Mucosa of stomach (tissue), 1 donor: Measurements from ENCODE around the gene SYTL1.

Experiments used
- H3K27me3 ChIP-seq: one replicate; pipeline ENCODE4 v1.7.0; 2013; ENCODE audit warnings: mild to moderate bottlenecking, low read length; ENCODE audit not compliant: control insufficient read depth, insufficient read depth
- H3K36me3 ChIP-seq: one replicate; pipeline ENCODE4 v1.7.0; 2013; ENCODE audit warnings: low read length; ENCODE audit not compliant: control insufficient read depth, insufficient read depth
- H3K4me1 ChIP-seq: one replicate; pipeline ENCODE4 v1.7.0; 2013; ENCODE audit warnings: mild to moderate bottlenecking, low read length; ENCODE audit not compliant: control insufficient read depth, insufficient read depth
- H3K4me3 ChIP-seq: one replicate; pipeline ENCODE4 v1.7.0; 2013; ENCODE audit warnings: low read length
- H3K9ac ChIP-seq: one replicate; pipeline ENCODE4 v1.7.0; 2013; ENCODE audit warnings: mild to moderate bottlenecking, low read length, moderate library complexity
- H3K9me3 ChIP-seq: one replicate; pipeline ENCODE4 v1.7.0; 2013; ENCODE audit warnings: mild to moderate bottlenecking, low read length, moderate library complexity; ENCODE audit not compliant: control insufficient read depth
- donor health status: Pancreatic carcinoma.

The SYTL1 gene

DNA sequence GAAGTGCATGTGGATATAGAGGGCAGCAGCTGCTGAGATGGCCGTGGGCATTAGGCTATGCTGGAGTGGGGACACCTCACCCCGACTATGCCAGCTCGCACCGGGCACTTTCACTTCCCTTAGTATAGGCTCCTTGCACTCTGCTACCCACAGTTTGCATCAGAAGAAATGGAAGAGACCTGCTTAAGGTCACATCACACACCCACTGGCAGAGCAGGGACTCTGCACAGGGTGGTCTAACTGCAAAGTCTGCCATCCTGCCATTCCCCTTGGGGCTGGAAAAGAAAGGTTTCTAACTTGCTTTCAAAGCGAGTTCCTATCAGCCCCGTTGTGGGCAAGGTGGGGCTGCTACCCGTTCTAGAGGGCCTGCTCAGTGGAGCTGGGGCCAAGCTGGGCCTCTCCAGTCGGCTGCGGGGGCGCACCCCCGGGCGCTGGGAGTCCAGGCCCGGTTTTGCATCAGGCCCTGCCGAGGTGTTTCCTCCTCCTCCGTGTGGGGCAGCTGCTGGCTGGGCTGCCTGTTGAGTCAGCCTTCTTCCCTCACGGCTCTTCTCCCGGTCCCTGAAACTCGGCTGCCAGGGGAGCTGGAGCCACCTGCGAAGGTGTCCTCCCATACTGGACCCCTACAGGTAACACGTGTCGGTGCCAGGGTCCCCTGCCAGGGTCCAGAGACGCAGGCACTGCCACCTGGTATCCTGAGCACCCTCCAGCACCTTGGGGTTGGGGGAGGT, at the start of gene SYTL1:
SYTL1 (plus strand) TSS at position 498 of the 728 bp plus-strand sequence. CDS start 3,313 bp downstream, outside the sequence.
- peak within 1 kb of the TSS; percentile 46 for H3K4me3 ChIP-seq
- H3K9me3 ChIP-seq: no peaks in the 10 kb centered on the region
- peaks cover 27% of the 10 kb centered on the region for H3K4me1 ChIP-seq
- no peaks in the 10 kb centered on the region for H3K27me3 ChIP-seq
- H3K36me3 ChIP-seq: no peaks in the 10 kb centered on the region
- H3K9ac ChIP-seq: peak within 1 kb of the TSS; percentile 73

DNA sequence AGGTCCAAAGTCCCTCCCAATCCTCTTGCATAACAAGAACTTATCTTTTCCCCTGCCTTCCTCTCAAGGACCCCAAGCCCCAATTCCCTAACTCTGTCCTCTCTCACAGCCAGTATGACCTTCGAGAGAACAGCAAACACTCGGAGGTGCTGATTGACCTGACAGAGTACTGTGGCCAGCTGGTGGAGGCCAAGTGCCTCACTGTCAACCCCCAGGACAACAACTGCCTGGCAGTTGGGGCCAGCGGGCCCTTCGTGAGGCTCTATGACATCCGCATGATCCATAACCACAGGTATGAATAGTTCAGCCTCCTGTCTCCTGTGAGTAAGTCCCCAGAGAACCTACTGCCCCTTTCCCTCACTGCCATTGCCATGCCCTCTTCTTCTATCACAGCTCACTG, 49.7 kb upstream of the SYTL1 start:
- Histone ChIP-seq H3K9ac (no peak overlapping the region), H3K4me1 (no peaks in the 10 kb centered on the region), H3K4me3 (no peak overlapping the region), H3K36me3 (peaks cover 9% of the 10 kb centered on the region), H3K27me3 (no peaks in the 10 kb centered on the region), H3K9me3 (no peaks in the 10 kb centered on the region)

GRCh38 chr1:27293915-27294314, 47.9 kb upstream of the SYTL1 start:
- H3K36me3 ChIP-seq: peaks cover 9% of the 10 kb centered on the region

GRCh38 chr1:27296773-27297291, 45.0 kb upstream of the SYTL1 start:
- Histone ChIP-seq H3K27me3 (no peaks in the 10 kb centered on the region), H3K9me3 (no peaks in the 10 kb centered on the region), H3K9ac (no peak overlapping the region), H3K36me3 (peaks cover 9% of the 10 kb centered on the region), H3K4me1 (peaks cover 7% of the 10 kb centered on the region), H3K4me3 (no peak overlapping the region)

More at GRCh38 chr1:27293915-27294314, 47.9 kb upstream of the SYTL1 start:
- Histone ChIP-seq H3K4me3 (no peak overlapping the region), H3K4me1 (no peaks in the 10 kb centered on the region), H3K9me3 (no peaks in the 10 kb centered on the region), H3K27me3 (no peaks in the 10 kb centered on the region), H3K9ac (no peak overlapping the region)

DNA sequence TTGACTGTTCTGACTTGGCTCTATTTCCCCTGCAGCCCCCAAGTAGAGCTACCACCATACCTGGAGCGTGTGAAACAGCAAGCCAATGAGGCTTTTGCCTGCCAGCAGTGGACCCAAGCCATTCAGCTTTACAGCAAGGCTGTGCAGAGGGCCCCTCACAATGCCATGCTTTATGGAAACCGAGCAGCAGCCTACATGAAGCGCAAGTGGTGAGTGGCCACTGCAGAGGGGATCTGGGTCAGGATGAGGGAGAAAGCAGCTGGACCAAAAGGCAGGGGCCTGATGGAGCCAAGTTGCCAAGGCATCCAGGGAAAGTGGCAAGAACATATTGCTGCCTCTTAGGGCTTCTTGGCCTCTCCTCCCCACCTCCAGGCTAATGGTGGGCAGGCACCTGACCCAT, 43.9 kb upstream of the SYTL1 start:
- no peaks in the 10 kb centered on the region for H3K27me3 ChIP-seq
- H3K36me3 ChIP-seq: peaks cover 9% of the 10 kb centered on the region
- no peak overlapping the region for H3K9ac ChIP-seq
- peaks cover 7% of the 10 kb centered on the region for H3K4me1 ChIP-seq
- no peak overlapping the region for H3K4me3 ChIP-seq
- no peaks in the 10 kb centered on the region for H3K9me3 ChIP-seq

DNA sequence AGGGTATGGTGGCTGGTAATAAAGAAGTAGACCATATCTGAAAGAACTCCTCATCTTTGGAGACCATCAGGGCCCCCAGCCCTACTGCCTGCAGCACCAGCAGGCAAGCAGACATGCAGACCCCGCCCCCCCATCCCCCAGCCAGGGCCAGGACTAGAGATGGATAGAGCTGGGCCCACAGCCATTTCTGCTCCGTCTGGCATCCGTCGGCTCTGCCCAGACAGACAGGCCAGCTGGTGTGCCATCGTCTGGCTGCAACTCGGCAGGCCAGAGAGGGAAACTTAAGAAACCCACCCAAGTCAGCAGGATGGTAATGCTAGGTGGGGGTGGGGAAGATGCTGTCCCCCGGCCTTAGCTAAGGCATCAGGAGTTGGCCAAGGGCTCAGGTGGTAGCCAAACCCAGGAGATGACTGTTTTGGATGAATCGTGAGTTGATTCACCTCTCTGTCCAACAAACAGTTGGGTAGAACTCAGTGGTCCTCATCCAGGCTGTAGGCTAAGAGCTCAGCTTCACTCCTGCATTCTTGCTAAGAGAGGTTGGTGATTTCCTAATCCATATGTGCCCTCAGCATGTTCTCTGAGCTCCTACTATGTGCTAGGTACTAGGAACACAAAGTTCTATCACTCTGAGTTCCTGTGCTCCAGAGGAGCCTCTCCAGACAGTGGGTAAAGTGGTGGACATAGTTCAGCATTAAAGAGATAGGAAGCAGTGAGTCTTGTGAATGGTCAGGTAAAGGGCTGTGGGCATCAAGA, 43.0 kb upstream of the SYTL1 start:
- H3K4me1 ChIP-seq: peaks cover 7% of the 10 kb centered on the region
- H3K27me3 ChIP-seq: no peaks in the 10 kb centered on the region
- H3K4me3 ChIP-seq: no peak overlapping the region
- H3K9ac ChIP-seq: no peak overlapping the region
- peaks cover 9% of the 10 kb centered on the region for H3K36me3 ChIP-seq
- H3K9me3 ChIP-seq: no peaks in the 10 kb centered on the region

GRCh38 chr1:27299385-27300271, 42.2 kb upstream of the SYTL1 start:
- Histone ChIP-seq H3K27me3 (no peaks in the 10 kb centered on the region), H3K4me3 (no peak overlapping the region), H3K4me1 (peaks cover 7% of the 10 kb centered on the region), H3K36me3 (peaks cover 4% of the 10 kb centered on the region), H3K9me3 (no peaks in the 10 kb centered on the region), H3K9ac (no peak overlapping the region)

- Histone ChIP-seq H3K4me3 (no peak overlapping the region), H3K4me1 (peaks cover 7% of the 10 kb centered on the region), H3K36me3 (no peaks in the 10 kb centered on the region), H3K27me3 (no peaks in the 10 kb centered on the region), H3K9ac (no peak overlapping the region), H3K9me3 (no peaks in the 10 kb centered on the region)
Observed at GRCh38 chr1:27300341-27301051, 41.3 kb upstream of the SYTL1 start.

- Histone ChIP-seq H3K27me3 (no peaks in the 10 kb centered on the region), H3K9me3 (no peaks in the 10 kb centered on the region), H3K36me3 (no peaks in the 10 kb centered on the region), H3K4me1 (peaks cover 7% of the 10 kb centered on the region), H3K4me3 (no peak overlapping the region), H3K9ac (no peak overlapping the region)
Observed at GRCh38 chr1:27301052-27301422, 40.8 kb upstream of the SYTL1 start.

DNA sequence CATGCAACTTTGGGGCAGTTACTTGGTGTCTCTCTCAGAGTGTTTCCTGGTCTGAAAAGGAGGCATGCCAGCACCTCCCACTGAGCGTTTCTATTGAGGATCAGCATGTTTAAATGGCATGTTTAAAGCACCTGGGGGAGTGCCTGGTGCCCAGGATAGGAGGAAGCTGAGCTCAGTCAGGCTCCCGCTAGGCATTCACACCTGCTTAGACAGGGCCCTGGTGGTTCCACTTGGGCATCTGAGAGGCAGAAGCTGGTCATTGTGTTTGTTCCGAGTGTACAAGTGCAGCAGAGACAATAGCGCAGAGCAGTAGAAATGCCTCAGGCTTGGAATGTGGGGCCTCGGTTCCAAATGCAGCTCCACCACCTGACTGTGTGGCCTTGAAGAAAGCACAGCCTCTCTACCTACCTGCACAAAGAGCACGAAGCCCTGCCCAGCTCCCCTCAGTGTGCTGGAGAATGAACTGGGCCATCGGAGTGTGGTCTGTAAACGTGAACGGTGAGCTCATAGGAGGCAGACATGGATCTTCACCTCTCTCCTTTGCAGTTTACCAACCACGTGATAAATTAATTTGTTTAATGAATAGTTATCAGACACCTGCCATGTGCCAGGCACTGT, 40.1 kb upstream of the SYTL1 start:
- Histone ChIP-seq H3K36me3 (no peaks in the 10 kb centered on the region), H3K9me3 (no peaks in the 10 kb centered on the region), H3K4me3 (no peak overlapping the region), H3K4me1 (peaks cover 10% of the 10 kb centered on the region), H3K27me3 (no peaks in the 10 kb centered on the region), H3K9ac (no peak overlapping the region)

DNA sequence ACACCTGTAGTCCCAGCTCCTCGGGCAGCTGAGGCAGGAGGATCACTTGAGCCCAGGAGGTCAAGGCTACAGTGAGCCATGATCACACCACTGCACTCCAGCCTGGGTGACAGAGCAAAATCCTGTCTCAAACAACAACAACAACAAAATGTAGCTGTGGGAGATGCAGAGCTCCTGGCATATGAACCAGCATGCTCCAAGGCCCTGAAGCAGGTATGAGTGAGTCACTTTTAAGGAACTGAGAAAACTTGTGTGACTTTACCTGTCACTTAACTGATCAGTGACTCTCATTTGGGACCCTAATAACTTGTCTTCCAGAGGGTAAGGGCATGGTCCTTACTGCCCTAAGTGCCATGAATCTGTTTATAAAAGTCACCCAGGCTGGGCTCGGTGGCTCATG, 39.2 kb upstream of the SYTL1 start:
- Histone ChIP-seq H3K9ac (no peak overlapping the region), H3K9me3 (no peaks in the 10 kb centered on the region), H3K27me3 (no peaks in the 10 kb centered on the region), H3K4me3 (no peak overlapping the region), H3K4me1 (peaks cover 15% of the 10 kb centered on the region), H3K36me3 (no peaks in the 10 kb centered on the region)
